8988T (cell line): ENCODE results near the gene SRPX.

ENCODE experiments used
- DNase-seq: peaks from one replicate; pipeline ENCODE4 v3.0.0; 2011

The SRPX gene

DNA sequence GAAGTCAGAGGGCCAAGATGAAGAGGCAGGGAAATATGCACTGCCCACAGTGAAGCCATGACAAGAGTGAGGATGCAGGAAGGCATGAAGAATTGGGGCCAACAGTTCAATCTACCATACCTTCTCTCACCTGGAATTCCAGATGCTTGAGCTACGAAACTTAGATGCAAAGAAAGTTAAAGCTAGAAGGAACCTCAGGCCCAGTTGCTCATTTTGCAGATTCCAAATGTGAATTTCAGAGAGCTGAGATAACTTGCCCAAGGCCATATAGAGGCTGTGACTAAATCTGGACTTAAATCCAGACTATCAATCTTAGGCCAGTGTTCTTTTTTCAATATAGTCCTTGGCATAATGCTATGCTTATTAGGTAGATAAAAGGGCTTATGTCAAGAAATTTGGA lies 92.7 kb downstream of the SRPX start:
- DNase-seq: no peak

DNA sequence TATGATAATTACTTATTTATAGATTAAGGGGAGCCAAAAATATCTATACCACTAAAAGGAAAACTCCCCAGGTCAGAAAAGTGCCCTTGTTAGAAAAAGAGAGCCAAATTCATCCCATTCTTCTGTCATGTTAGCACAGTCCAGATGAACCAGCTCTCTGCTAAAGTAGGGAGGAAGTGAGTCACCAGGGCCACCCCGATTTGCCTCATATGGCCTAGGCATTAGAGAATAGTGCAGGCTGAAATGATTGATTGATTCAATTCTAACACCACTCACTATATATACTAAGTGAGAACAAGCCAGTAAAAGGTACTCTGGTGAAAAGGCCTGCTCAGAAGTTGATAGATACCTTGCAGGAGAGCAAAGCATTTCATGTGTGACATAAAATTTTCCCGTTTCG lies 94.5 kb downstream of the SRPX start:
- DNase-seq: no peak

DNA sequence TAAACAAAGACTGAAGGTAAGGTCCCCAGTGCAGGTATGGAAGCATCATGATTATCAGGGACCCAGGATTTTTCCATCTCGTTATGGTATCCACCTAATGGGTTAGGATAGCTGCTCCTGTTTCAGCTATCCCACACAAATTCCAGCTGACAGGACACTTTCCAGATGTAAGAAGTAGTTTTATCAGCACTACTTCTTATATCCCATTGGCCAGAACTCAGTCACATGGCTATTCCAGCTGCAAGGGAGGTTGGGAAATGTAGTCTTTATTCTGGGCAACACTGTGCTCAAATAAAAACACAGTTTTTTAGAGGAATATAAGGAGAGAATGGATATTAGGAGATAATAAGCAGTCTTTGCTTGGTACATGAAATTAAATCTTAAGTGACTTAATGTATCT lies 96.7 kb downstream of the SRPX start:
- DNase-seq: no peak

DNA sequence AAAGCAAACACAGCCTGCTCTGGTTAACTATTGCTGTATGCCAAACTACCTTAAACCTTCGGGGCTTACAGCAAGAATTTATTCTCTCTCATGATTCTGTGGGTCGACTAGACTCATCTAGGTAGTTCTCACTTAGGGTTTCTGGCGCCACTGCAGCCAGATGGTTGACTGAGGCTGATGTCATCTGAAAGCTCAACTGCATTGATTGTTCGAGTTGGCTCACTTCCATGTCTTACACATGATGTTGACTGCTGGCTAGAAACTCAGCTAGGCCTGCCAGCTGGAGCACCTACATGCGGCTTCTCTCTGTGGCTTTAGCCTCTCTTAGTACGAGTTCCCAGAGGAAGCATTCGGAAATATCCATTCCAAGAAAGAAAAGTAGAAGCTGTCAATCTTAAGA lies 103.2 kb downstream of the SRPX start:
- no peak for DNase-seq

DNA sequence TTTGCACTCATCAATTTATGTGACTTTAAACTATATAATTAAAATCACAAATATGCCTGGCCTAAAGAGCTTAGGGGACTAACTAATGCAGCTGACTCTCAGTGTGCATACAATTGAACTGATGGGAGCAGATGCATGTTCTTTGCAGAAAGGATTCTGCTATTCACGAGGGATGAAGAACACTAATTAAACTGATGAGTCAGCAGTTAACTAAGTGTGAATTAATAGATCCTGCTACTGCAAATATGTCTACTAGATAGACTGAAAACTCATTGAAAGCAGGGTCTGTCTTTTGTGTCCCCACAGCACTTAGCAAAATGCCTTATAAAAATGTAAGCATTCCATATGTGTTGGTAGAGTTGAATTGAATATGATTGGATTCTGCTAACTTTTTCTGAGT lies 104.0 kb downstream of the SRPX start:
- no peak for DNase-seq

DNA sequence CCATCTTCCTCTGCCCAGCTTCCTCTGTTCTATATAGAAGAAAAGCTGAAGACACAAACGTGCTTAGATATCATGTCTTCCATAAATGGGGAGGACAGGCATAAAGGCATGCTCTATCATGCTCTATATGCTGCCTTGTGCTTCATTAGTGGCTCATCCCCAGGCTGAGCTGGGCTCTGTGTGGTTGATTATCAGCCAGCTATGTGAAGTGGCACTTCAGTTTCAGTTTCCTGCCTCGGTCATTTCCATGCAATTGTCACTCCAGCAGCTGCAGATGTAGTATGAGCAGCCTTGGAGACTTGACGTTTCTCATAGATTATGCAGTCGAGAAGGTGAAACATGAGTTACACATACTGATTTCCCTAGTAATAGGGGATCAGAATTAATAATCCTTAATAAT lies 108.1 kb downstream of the SRPX start:
- DNase-seq: no peak

DNA sequence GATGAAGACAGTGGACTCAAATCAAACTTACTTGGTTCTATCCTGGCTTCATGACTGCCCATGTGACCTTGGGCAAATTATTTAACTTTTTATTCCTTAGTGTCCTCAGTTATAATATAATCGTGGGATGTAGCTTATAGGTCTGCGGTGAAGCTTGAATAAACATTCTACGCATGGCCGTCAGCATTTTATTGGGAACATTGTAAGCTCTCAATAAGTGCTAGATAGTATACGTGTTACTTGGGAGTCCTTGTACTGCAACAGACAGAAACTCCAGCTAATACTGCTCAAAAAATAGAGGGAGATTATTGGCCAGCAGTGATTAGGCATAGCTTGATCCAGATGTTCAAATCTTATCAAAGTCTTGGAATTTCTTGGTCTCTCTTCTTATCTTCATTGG lies 109.5 kb downstream of the SRPX start:
- no peak for DNase-seq

DNA sequence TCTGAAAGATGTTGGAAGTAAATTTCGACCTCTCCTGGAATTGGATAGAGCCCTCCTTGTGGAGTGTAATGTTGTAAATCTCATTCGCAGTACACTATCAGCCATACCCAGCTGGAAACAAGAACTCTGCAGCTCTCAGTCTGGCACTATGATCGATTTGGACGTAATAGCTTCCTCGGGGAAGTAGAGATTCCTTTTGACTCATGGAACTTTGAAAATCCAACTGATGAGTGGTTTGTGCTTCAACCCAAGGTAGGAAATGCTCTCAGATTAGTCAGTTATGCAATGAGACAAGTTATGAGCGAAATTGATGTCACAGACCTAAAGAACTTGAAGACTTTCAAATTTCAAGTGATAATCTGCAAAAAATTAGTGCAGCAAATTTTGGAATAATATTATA lies 110.4 kb downstream of the SRPX start:
- DNase-seq: no peak

DNA sequence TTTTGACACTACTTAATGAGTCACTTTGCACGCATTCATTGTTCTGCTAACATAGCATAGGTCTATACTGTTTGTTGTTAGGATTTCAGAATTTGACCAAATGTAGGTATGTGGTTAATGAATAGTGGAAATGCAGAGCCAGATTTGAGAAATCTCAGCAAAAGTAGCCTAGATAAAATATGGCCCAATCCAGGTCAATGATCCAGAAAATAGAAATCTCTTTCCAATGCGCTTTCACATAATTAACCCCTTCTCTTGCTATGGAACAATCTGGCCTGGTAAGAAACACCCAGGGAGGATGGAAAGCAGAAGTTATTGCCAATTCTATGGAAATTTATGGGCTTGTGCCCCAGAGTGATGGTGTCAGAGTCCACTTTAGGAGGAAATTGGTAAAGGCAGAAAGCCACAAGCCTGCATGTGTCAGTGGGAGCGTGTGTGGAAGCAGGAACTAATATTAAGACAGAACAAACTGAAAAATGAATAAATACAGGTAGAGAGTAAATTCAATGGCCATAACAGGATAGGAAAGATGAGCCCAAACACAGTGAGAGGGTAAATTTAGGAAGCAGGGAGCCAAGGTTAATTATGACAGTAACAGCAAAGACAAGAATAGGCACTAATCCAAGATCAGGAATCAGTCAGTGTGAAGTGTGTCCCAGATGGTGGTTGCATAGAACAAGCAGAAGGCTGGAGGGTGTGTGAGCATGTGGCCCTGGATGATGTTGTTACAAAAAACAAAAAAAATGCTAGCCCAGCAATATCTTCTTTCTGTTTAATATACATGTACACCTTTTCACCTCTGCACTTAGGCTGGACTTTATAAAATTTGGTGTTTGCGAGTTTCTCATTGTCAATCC lies 111.4 kb downstream of the SRPX start:
- no peak for DNase-seq

DNA sequence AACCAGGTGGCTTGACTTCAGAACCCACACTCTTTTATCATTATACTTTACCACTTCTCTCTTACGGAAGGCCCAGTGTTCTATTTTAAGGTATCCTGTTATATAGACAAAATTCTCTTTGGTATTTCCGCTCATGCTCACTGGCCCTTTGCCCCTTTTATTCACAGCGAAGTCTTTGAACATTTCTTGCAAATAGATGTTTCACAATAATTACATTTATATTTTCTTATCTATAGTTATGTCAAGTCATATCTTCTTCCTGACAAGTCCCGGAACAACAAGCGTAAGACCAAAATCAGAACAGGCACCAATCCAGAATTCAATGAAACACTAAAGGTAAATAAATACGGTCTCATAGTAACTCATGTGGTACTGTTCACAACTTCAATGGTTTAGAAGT lies 112.3 kb downstream of the SRPX start:
- no peak for DNase-seq

DNA sequence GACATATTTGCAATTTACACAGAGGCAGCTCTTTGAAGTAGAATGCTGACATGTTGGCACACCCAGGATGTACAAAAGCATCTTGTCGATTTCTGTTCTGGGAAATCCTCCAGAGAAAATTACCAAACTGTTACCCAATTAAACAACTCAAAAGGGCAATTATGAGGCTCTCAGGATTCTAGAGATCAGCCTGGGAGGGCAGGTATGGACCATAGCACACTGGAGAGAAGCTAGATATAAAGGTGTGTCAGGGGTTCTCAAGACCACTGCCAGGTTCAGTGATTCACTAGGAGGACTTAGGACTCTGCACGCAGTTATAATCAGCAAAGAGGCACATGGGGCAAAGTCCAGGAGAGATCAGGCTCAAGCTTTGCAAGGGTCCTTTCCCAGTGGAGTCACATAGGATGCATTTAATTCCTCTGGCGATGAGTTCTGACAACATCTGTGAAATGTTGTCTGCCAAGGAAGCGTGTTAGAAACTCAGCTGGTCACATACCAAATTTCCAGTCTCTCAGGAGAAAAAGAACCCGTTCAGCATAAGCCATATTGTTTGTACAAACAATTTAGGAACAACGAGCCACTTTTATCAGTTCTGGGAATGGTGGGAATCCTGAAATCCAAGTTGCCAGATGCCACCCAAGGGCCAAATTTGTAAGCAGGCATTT lies 113.5 kb downstream of the SRPX start:
- DNase-seq: no peak

DNA sequence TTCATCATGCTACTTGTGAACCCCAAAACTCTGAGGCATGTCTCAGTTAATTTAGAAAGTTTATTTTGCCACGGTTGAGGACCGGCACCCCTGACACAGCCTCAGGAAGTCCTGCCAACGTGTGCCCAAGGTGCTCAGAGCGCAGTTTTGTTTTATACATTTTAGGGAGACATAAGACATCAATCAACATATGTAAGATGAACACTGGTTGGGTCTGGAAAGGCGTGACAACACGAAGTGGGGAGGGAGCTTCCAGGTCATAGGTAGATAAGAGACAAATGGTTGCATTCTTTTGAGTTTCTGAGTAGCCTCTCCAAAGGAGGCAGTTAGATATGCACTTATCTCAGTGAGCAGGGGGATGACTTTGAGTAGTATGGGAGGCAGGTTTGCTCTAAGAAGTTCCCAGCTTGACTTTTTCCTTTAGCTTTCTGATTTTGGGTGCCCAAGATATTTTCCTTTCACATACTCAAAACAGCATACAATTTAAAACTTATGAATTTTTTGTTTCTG lies 115.4 kb downstream of the SRPX start:
- DNase-seq: no peak

DNA sequence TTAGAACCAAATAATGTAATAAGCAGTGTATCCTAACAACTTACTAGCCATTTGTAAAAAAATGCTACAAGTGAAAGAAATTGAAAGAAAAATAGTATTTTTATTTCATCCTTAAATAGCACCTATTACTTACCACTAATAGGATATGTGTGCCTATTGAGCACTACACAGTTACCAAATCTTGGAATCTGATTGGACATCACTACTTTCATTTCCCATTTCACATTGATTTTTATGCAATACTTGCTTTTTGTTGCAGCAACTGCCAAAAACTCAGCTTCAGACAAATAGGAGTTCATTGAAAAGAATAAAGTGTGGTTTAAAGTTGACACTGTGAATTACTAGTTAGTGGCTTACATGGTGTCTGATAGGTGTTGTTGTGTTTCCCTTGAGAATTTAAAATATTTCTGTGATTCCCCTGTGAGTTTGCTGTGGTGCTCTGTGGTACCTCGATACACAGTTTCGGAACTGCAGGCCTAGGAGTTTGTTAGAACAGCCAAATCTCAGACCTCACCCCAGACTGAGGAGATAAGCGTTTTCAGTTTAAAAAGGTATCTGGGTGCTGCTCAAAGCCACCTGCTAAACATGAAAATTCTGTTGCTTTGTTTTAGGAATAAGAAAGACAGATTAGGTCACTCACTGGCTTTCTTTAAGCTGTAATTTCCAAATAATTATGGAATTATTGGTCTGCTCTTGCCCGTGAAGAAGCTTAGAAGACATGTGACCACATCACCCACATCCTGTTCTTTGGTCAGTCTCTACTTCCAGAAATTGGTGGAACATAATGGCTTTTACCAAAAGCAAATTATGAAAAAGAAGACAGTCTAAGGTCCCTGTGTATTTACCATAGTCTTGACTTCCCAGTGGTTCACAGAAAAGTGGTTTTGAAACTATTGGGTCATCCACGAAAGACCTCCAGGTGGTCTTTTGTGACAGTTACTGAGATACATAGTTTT lies 116.5 kb downstream of the SRPX start:
- DNase-seq: no peak

DNA sequence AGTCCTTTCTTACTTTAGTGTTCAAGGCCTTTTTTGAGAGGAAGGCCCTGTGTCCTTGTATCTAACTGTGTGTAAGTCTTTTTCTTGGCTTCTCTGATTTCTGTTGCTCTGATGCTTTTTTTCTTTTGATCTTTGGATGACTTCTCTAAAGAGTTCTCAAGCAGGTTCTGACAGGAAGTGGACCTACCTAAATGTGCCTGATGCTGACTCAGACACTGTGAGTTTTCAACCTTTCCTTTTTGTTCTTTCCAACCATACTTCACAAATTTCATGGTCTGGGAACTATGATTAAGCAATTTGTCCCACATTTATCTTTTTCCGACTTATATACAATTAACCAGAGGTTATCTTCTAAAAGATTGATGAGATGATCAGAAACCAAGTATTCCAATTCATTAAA lies 117.8 kb downstream of the SRPX start:
- DNase-seq: no peak

DNA sequence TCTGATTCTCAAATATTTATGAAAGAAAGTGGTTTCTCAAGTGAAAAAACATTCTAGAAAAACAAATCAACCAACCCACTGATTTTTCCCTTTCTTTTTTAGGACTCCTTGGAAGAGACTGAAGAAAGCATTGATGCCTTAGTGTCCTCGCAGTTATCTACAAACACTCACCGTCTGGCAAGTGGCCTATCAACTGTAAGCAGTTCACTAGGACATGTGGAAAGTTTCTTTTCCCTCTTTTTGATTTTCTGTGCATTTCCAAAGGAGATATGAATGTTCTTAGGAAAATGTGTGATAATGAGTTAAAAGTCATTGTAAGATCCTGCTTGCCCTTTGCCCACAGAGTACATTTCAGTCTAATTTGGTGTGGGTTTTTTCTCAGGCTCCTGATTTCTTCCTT lies 118.4 kb downstream of the SRPX start:
- DNase-seq: no peak

DNA sequence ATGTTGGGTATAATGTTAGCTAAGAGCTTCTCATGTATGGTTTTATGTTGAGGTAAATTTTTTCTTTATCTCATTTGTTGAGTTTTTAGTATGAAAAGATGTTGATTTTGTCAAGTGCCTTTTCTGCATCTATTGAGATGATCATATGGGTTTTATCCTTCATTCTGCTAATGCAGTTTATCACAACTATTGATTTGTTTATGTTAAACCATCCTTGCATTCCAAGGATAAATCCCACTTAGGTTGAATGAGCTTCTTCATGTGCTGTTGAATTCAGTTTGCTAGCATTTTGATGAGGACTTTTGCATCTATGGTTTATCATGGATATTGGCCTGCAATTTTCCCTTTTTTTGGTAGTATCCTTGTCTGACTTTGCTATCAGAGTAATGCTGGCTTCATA lies 121.0 kb downstream of the SRPX start:
- no peak for DNase-seq
